Small intestine (tissue), 16 donors: Measurements from ENCODE around the gene ZC3H15. TPM values are rescaled to one million over a fixed set of nuclear protein-coding genes. Genes with fewer than 3 reads are reported as not detected.
"Not testable (repeated sequence)": the region's sequence is repeated elsewhere in the genome, so short reads cannot be mapped to it uniquely, and the experiment has no call there.

Experiments
- DNase-seq, 2 donors: peaks; one replicate each; pipeline versions ENCODE4 v3.0.0 to v3.0.0-alpha.2; 2013
- FAIRE-seq: peaks from 2 replicates; lab custom pipeline; 2012; peaks lifted over from hg19 to GRCh38; lab: Jason Lieb, UNC
- H3K27ac ChIP-seq, 3 donors: one replicate each; pipeline ENCODE4 v1.5.1; 2013; ENCODE audit warnings: low read length in 2 of 3, mild to moderate bottlenecking in 2 of 3, control low read depth in 1 of 3, inconsistent platforms in 1 of 3, low read depth in 1 of 3, moderate library complexity in 1 of 3
- H3K27me3 ChIP-seq, 3 donors: one replicate each; pipeline ENCODE4 v1.6.1; 2013; ENCODE audit warnings: low read length in 3 of 3, inconsistent platforms in 1 of 3; ENCODE audit not compliant: control insufficient read depth in 3 of 3, insufficient read depth in 3 of 3
- H3K36me3 ChIP-seq, 3 donors: one replicate each; pipeline ENCODE4 v1.6.1; 2013; ENCODE audit warnings: low read length in 3 of 3, inconsistent platforms in 1 of 3, low read depth in 1 of 3, mild to moderate bottlenecking in 1 of 3, moderate library complexity in 1 of 3; ENCODE audit not compliant: control insufficient read depth in 3 of 3, insufficient read depth in 2 of 3
- H3K4me1 ChIP-seq, 3 donors: one replicate each; pipeline ENCODE4 v1.6.1; 2013; ENCODE audit warnings: low read length in 2 of 3, inconsistent platforms in 1 of 3, low read depth in 1 of 3, mild to moderate bottlenecking in 1 of 3, moderate library complexity in 1 of 3; ENCODE audit not compliant: control insufficient read depth in 3 of 3, insufficient read depth in 2 of 3
- H3K4me3 ChIP-seq, 3 donors: one replicate each; pipeline ENCODE4 v1.5.1; 2013; ENCODE audit warnings: low read length in 3 of 3, control low read depth in 1 of 3, inconsistent platforms in 1 of 3, low read depth in 1 of 3, mild to moderate bottlenecking in 1 of 3, moderate library complexity in 1 of 3
- H3K9me3 ChIP-seq, 2 donors: one replicate each; pipeline ENCODE4 v1.6.1; 2013; ENCODE audit warnings: low read depth in 1 of 2, low read length in 1 of 2; ENCODE audit not compliant: control insufficient read depth in 2 of 2, insufficient read depth in 1 of 2
- WGBS, 3 donors: extraction: QIAGEN DNeasy Blood & Tissue Kit; methylation state at CpG; one replicate each; pipeline ENCODE4 v1.1.7; 2013; 5-methylcytosine and 5-hydroxymethylcytosine counted together
- long read RNA-seq, 10 donors: transcript quantifications; one replicate each; lab custom pipeline, GENCODE V29; 2026
- polyA plus RNA-seq, 4 donors: library from polyadenylated mRNA; stranded (reverse) in 3 of 4; unstranded in 1 of 4; fragments of 200-250 nt in 3 of 4; fragments of 120-200 nt in 1 of 4; gene quantifications; one replicate each; pipeline versions ENCODE4 v1.2.1 to v1.2.3, GENCODE V29; 2013
- donor health status: healthy with polysubstance abuse.
- donor health status: control.
- donor health status: control.
- donor health status: Bipolar disorder and iron deficiency.
- donor health status: healthy.

Gene ZC3H15
- polyA plus RNA-seq = 100 to 1,000 TPM in 1 of 4 donors, 10 to 100 TPM in 3; 60.0 to 101 (median 71.6) TPM
- long read RNA-seq, donor 1 = 0 reads
- long read RNA-seq, donor 2, transcript ZC3H15-201 (10 exons, 2,138 nt) = major isoform, 9 of 25 reads
- long read RNA-seq, donor 2, partial matches to known transcripts = 15 of 25 reads
- long read RNA-seq, donor 2, other reads (novel, unspliced or antisense) = 0 of 25 reads
- long read RNA-seq, donor 3, transcript ZC3H15-201 (10 exons, 2,138 nt) = major isoform, 7 of 32 reads
- long read RNA-seq, donor 3, partial matches to known transcripts = 24 of 32 reads
- long read RNA-seq, donor 3, other reads (novel, unspliced or antisense) = 0 of 32 reads
- long read RNA-seq, donor 4 = 0 reads
- long read RNA-seq, donor 5, partial matches to known transcripts = 8 of 10 reads
- long read RNA-seq, donor 5, other reads (novel, unspliced or antisense) = 0 of 10 reads
- long read RNA-seq, donor 6, transcript ZC3H15-201 (10 exons, 2,138 nt) = major isoform, 9 of 33 reads
- long read RNA-seq, donor 6, partial matches to known transcripts = 22 of 33 reads
- long read RNA-seq, donor 6, other reads (novel, unspliced or antisense) = 0 of 33 reads
- long read RNA-seq, donor 7 = 0 reads
- long read RNA-seq, donor 8 = 0 reads
- long read RNA-seq, donor 9, transcript ZC3H15-201 (10 exons, 2,138 nt) = major isoform, 6 of 6 reads
- long read RNA-seq, donor 9, partial matches to known transcripts = 0 of 6 reads
- long read RNA-seq, donor 9, other reads (novel, unspliced or antisense) = 0 of 6 reads
- long read RNA-seq, donor 10, transcript ZC3H15-201 (10 exons, 2,138 nt) = major isoform, 24 of 58 reads
- long read RNA-seq, donor 10, partial matches to known transcripts = 32 of 58 reads
- long read RNA-seq, donor 10, other reads (novel, unspliced or antisense) = 0 of 58 reads

- H3K4me3 ChIP-seq = peak within 1 kb of the TSS; percentile 88 to 98 (median 96)
- 0 to 1% (median 0%) methylated on average over 57 to 63 of the region's 63 CpGs for WGBS, 3 donors
- no peaks in the 10 kb centered on the region for H3K36me3 ChIP-seq
- FAIRE-seq (no peak), DNase-seq (peak; percentile 99)
- H3K4me1 ChIP-seq = peaks cover 0 to 12% (median 11%) of the 10 kb centered on the region in 3 donors
- no peaks in the 10 kb centered on the region for H3K9me3 ChIP-seq
- H3K27me3 ChIP-seq = no peaks in the 10 kb centered on the region
- H3K27ac ChIP-seq = peak within 1 kb of the TSS; percentile 91 to 98 (median 97)
These were observed at the start of gene ZC3H15 for GRCh38 chr2:186485871-186486650. TSS of gene ZC3H15 (plus strand) at chr2:186486260. CDS start at chr2:186486383, 123 bp downstream.

GRCh38 chr2:186437719-186438118, 48.3 kb upstream of the ZC3H15 start:
- H3K4me1 ChIP-seq = no peaks in the 10 kb centered on the region
- WGBS, 3 donors = 93 to 100% (median 96%) methylated on average over 6 of the region's 6 CpGs

GRCh38 chr2:186439673-186440095, 46.4 kb upstream of the ZC3H15 start:
- H3K9me3 ChIP-seq = peaks cover 0 to 33% of the 10 kb centered on the region in 2 donors
- H3K27me3 ChIP-seq, H3K4me1 ChIP-seq, FAIRE-seq, H3K4me3 ChIP-seq: not testable (repeated sequence)
- peak; percentile 18 to 44 for DNase-seq
- peaks cover 0 to 25% (median 0%) of the 10 kb centered on the region in 3 donors for H3K36me3 ChIP-seq
- peak overlapping the region in 1 of 3 donors; percentile 48 for H3K27ac ChIP-seq
- WGBS, 3 donors = 76 to 82% (median 78%) methylated on average over 5 of the region's 5 CpGs

More at GRCh38 chr2:186437719-186438118, 48.3 kb upstream of the ZC3H15 start:
- Histone ChIP-seq H3K27me3 (no peaks in the 10 kb centered on the region), H3K9me3 (peaks cover 0 to 37% of the 10 kb centered on the region in 2 donors), H3K36me3 (peaks cover 0 to 34% (median 0%) of the 10 kb centered on the region in 3 donors), H3K4me3 (no peak overlapping the region), H3K27ac (no peak overlapping the region)
- no peak for FAIRE-seq
- no peak for DNase-seq

GRCh38 chr2:186440506-186440905, 45.6 kb upstream of the ZC3H15 start:
- Histone ChIP-seq H3K27me3 (no peaks in the 10 kb centered on the region), H3K27ac (peak overlapping the region in 1 of 3 donors; percentile 48), H3K4me3 (no peak overlapping the region), H3K4me1 (peaks cover 0 to 2% (median 0%) of the 10 kb centered on the region in 3 donors), H3K9me3 (peaks cover 0 to 33% of the 10 kb centered on the region in 2 donors), H3K36me3 (peaks cover 0 to 21% (median 0%) of the 10 kb centered on the region in 3 donors)
- FAIRE-seq = no peak
- no peak for DNase-seq
- WGBS, 3 donors = 75 to 78% (median 78%) methylated on average over 3 of the region's 3 CpGs

GRCh38 chr2:186442885-186443284, 43.2 kb upstream of the ZC3H15 start:
- no peak for DNase-seq
- 89 to 99% (median 98%) methylated on average over 3 of the region's 3 CpGs for WGBS, 3 donors
- peaks cover 0 to 16% of the 10 kb centered on the region in 2 donors for H3K9me3 ChIP-seq
- H3K27ac ChIP-seq = no peak overlapping the region
- peaks cover 0 to 2% (median 0%) of the 10 kb centered on the region in 3 donors for H3K36me3 ChIP-seq
- no peak overlapping the region for H3K4me3 ChIP-seq
- H3K27me3 ChIP-seq = no peaks in the 10 kb centered on the region
- peaks cover 0 to 2% (median 0%) of the 10 kb centered on the region in 3 donors for H3K4me1 ChIP-seq
- FAIRE-seq = no peak

- Histone ChIP-seq H3K36me3 (peaks cover 0 to 4% (median 0%) of the 10 kb centered on the region in 3 donors), H3K27ac (no peak overlapping the region), H3K9me3 (peaks cover 0 to 9% of the 10 kb centered on the region in 2 donors), H3K4me1 (peaks cover 0 to 2% (median 0%) of the 10 kb centered on the region in 3 donors), H3K4me3 (no peak overlapping the region), H3K27me3 (no peaks in the 10 kb centered on the region)
- WGBS, 3 donors = 91 to 100% (median 96%) methylated on average over 2 of the region's 2 CpGs
- no peak for FAIRE-seq
- DNase-seq = peak in 1 of 2 donors; percentile 46
These were observed 42.2 kb upstream of the ZC3H15 start for GRCh38 chr2:186443851-186444250.

GRCh38 chr2:186445506-186445905, 40.6 kb upstream of the ZC3H15 start:
- H3K4me1 ChIP-seq = peaks cover 0 to 2% (median 0%) of the 10 kb centered on the region in 3 donors
- FAIRE-seq = no peak
- H3K27ac ChIP-seq = no peak overlapping the region
- H3K27me3 ChIP-seq = no peaks in the 10 kb centered on the region
- peaks cover 0 to 7% (median 0%) of the 10 kb centered on the region in 3 donors for H3K36me3 ChIP-seq
- H3K4me3 ChIP-seq = no peak overlapping the region
- DNase-seq = no peak
- H3K9me3 ChIP-seq = no peaks in the 10 kb centered on the region
- 92 to 97% (median 95%) methylated on average over 4 of the region's 4 CpGs for WGBS, 3 donors
